LNCAP (cell line): ENCODE measurements around the gene C20orf144.

Experiments used
- CTCF ChIP-seq: fragments of 450-650 bp; IDR thresholded peaks from 2 replicates; pipeline ENCODE4 v1.5.1; 2017; ENCODE audit warnings: mild to moderate bottlenecking

C20orf144 gene

GRCh38 chr20:33674294-33675135 is 12.4 kb downstream of the C20orf144 start, which contains the start of gene NECAB3:
Gene NECAB3 (minus strand): TSS chr20:33674428. CDS start chr20:33674352, 76 bp downstream.
- no peak for TF ChIP-seq CTCF

GRCh38 chr20:33675136-33675959 is 13.2 kb downstream of the C20orf144 start:
- no peak for TF ChIP-seq CTCF

- no peak for TF ChIP-seq CTCF
Observed at GRCh38 chr20:33676121-33676520, 14.0 kb downstream of the C20orf144 start.

GRCh38 chr20:33676652-33677645 is 14.8 kb downstream of the C20orf144 start:
- TF ChIP-seq CTCF = no peak

DNA sequence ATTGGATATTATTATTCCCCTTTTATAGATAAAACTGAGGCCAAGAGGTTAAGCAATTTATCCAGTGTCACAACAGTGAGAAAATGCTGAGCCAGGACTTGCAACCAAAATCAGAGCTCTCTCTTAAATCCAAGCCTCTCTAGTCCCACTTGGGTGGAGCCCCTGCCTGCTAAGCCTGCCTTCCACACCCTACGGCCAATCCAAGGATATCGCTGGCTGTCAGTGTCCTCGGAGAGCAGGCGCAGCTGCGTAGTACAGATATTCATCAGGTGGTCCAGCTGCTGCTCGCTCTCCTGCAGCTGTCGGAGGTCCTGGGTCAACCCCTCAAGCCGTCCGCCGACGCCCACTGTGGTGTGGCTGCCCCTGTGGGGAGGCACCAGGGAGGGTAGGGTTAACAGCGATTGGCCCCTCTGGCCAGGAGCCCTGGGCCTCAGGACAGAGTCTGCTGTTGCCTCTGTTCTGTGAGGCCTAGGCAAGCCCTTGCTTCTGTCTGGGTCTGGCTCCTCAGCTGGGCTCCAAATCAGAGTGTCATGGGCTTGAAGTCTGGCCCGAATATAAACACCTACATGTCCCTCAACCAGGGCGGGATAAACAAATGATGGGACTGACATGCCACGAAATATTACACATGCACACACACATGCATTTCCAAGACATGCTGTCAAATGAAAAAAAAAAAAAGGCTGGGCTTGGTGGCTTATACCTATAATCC is 16.0 kb downstream of the C20orf144 start:
- TF ChIP-seq CTCF = no peak

- TF ChIP-seq CTCF = no peak
Observed at GRCh38 chr20:33679758-33680485, 17.8 kb downstream of the C20orf144 start.
